ENCODE data around the gene GIT1.

- TF ChIP-seq CTCF (IDR thresholded peaks at IDR 0.05; ENCODE audit: insufficient read depth, low read length) (no peak), REST (IDR thresholded peaks at IDR 0.05; ENCODE audit: insufficient replicate concordance, low read depth) (no peak), POLR2AphosphoS5 (IDR thresholded peaks at IDR 0.05; ENCODE audit: low read depth) (no peak), GABPA (IDR thresholded peaks at IDR 0.05; ENCODE audit: low read depth) (no peak)
These were observed 45.4 kb downstream of the GIT1 start for GRCh38 chr17:29544066-29544465.
